Fibroblast of lung (primary cell): Measurements from ENCODE around the gene TBC1D21. TPM values are rescaled to one million over a fixed set of nuclear protein-coding genes. Genes with fewer than 3 reads are reported as not detected.
A peak's percentile ranks its signal among the peaks of the same experiment; 100 is the strongest.

Experiments used
- DNase-seq, 2 donors: peaks; one replicate each; pipeline versions ENCODE4 v3.0.0 to v3.0.0-alpha.2; 2010; ENCODE audit warnings: low read depth in 2 of 2
- H2AFZ ChIP-seq: 2 replicates; pipeline ENCODE4 v1.5.1; 2012; ENCODE audit warnings: low read length, control low read depth, inconsistent platforms
- H3K27ac ChIP-seq: 2 replicates; pipeline ENCODE4 v1.5.1; 2011; ENCODE audit warnings: low read length, control low read depth; ENCODE audit not compliant: insufficient read depth
- H3K27me3 ChIP-seq: 2 replicates; pipeline ENCODE4 v1.5.1; 2011; ENCODE audit warnings: mild to moderate bottlenecking, low read length; ENCODE audit not compliant: control insufficient read depth, insufficient read depth
- H3K36me3 ChIP-seq: 2 replicates; pipeline ENCODE4 v1.5.1; 2011; ENCODE audit warnings: low read length; ENCODE audit not compliant: control insufficient read depth, insufficient read depth
- H3K4me1 ChIP-seq: 2 replicates; pipeline ENCODE4 v1.5.1; 2011; ENCODE audit warnings: low read length; ENCODE audit not compliant: control insufficient read depth, insufficient read depth; ENCODE audit errors: extremely low read depth
- H3K4me2 ChIP-seq: 2 replicates; pipeline ENCODE4 v1.5.1; 2011; ENCODE audit warnings: low read length, control low read depth; ENCODE audit not compliant: insufficient read depth; ENCODE audit errors: extremely low read depth
- H3K4me3 ChIP-seq, 4 experiments: fragments of 200-600 bp in 1 of 4; sonication (generic) in 1 of 4; replicated peaks in 1 of 4; 2 replicates each; pipeline ENCODE4 v1.5.1; 2011 to 2016; ENCODE audit warnings: low read length in 4 of 4, low read depth in 3 of 4, mild to moderate bottlenecking in 3 of 4, control low read depth in 2 of 4, inconsistent platforms in 1 of 4, mixed read lengths in 1 of 4; ENCODE audit not compliant: insufficient read depth in 1 of 4; ENCODE audit errors: control extremely low read depth in 1 of 4
- H3K79me2 ChIP-seq: 2 replicates; pipeline ENCODE4 v1.5.1; 2012; ENCODE audit warnings: mild to moderate bottlenecking, low read length, inconsistent platforms; ENCODE audit not compliant: control insufficient read depth, insufficient read depth
- H3K9ac ChIP-seq: 2 replicates; pipeline ENCODE4 v1.5.1; 2011; ENCODE audit warnings: mild to moderate bottlenecking, low read length, control low read depth; ENCODE audit not compliant: insufficient read depth
- H3K9me3 ChIP-seq: 2 replicates; pipeline ENCODE4 v1.5.1; 2012; ENCODE audit warnings: low read depth, low read length; ENCODE audit not compliant: control insufficient read depth, insufficient read depth
- H4K20me1 ChIP-seq: 2 replicates; pipeline ENCODE4 v1.5.1; 2011; ENCODE audit warnings: low read length; ENCODE audit not compliant: control insufficient read depth, insufficient read depth; ENCODE audit errors: extremely low read depth
- EZH2 ChIP-seq: IDR thresholded peaks from 2 replicates; pipeline ENCODE4 v1.5.1; 2012; ENCODE audit warnings: low read length, control low read depth, mild to moderate bottlenecking; ENCODE audit errors: missing control alignments
- polyA plus RNA-seq, 2 donors: library from polyadenylated mRNA; depleted of rRNA in 1 of 2; stranded (reverse) in 1 of 2; unstranded in 1 of 2; fragments of >200 nt; gene quantifications; 2 replicates each; pipeline ENCODE4 v1.2.1, GENCODE V29; 2011 to 2012; ENCODE audit warnings: missing spikeins in 1 of 2
- total RNA-seq: library from RNA; depleted of rRNA; stranded (reverse); fragments of >200 nt; gene quantifications from 2 replicates; pipeline ENCODE4 v1.2.1, GENCODE V29; 2014
- TF ChIP-seq, protein P1 (sequence below), 2 donors: IDR thresholded peaks in 1 of 2; conservative IDR thresholded peaks in 1 of 2; 1 replicate in 1 of 2; 2 replicates in 1 of 2; pipeline ENCODE4 v1.5.1; 2011 to 2012; ENCODE audit warnings: low read length in 2 of 2, control low read depth in 1 of 2, inconsistent platforms in 1 of 2, low read depth in 1 of 2, mild to moderate bottlenecking in 1 of 2

Gene TBC1D21
- total and polyA plus RNA-seq, 2 donors (not counting 1 experiment from before 2014, with no cell fraction given): not detected

DNA sequence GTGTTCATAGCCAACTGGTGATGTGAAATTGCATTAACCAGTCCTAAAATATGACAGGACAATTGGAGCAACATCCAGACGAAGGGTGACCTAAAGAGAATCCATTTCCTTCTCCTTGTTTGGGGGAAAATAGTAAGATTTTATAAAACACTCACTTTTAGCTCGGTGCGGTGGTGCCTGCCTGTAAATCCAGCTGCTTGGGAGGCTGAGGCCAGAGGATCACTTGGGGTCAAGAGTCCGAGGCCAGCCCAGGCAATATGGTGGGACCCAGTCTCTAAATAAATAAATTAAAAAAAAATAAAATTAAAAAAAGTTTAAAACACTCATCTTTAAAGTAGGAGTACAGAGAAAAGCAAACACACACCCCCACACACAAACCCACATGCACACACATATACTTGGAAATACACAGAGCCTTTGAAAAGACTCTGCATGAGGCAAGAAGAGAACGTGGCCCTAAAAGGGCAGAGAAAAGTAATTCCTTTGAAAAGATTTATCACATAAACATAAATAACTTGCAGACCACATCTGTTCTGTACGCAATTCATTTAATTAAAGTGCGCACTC, 38.7 kb downstream of the TBC1D21 start:
- Histone ChIP-seq H3K27me3 (no peaks in the 10 kb centered on the region), H3K4me3 (no peak overlapping the region), H3K4me1 (no peaks in the 10 kb centered on the region)

GRCh38 chr15:73914145-73914544, 40.8 kb downstream of the TBC1D21 start:
- TF ChIP-seq, protein P1, sequence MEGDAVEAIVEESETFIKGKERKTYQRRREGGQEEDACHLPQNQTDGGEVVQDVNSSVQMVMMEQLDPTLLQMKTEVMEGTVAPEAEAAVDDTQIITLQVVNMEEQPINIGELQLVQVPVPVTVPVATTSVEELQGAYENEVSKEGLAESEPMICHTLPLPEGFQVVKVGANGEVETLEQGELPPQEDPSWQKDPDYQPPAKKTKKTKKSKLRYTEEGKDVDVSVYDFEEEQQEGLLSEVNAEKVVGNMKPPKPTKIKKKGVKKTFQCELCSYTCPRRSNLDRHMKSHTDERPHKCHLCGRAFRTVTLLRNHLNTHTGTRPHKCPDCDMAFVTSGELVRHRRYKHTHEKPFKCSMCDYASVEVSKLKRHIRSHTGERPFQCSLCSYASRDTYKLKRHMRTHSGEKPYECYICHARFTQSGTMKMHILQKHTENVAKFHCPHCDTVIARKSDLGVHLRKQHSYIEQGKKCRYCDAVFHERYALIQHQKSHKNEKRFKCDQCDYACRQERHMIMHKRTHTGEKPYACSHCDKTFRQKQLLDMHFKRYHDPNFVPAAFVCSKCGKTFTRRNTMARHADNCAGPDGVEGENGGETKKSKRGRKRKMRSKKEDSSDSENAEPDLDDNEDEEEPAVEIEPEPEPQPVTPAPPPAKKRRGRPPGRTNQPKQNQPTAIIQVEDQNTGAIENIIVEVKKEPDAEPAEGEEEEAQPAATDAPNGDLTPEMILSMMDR (conservative IDR thresholded peaks at IDR 0.05 in 1 of 2, IDR thresholded peaks at IDR 0.05 in 1 of 2; ENCODE audit: low read depth in 1 of 2, low read length in 2 of 2): no peak
- TF ChIP-seq EZH2: no peak
- Histone ChIP-seq H3K27me3 (no peaks in the 10 kb centered on the region), H3K79me2 (no peaks in the 10 kb centered on the region), H2AFZ (no peak overlapping the region), H4K20me1 (no peaks in the 10 kb centered on the region), H3K27ac (no peak overlapping the region), H3K4me3 (no peak overlapping the region), H3K4me2 (no peak overlapping the region), H3K36me3 (peaks cover 6% of the 10 kb centered on the region), H3K9ac (no peak overlapping the region), H3K9me3 (no peaks in the 10 kb centered on the region), H3K4me1 (no peaks in the 10 kb centered on the region)
- DNase-seq: no peak

More for the DNA sequence above, 38.7 kb downstream of the TBC1D21 start:
- H2AFZ ChIP-seq: no peak overlapping the region
- H3K4me2 ChIP-seq: no peak overlapping the region
- no peak for DNase-seq
- TF ChIP-seq, protein P1 (conservative IDR thresholded peaks at IDR 0.05 in 1 of 2, IDR thresholded peaks at IDR 0.05 in 1 of 2; ENCODE audit: low read depth in 1 of 2, low read length in 2 of 2): no peak
- no peak for TF ChIP-seq EZH2
- H3K9ac ChIP-seq: no peak overlapping the region
- H4K20me1 ChIP-seq: no peaks in the 10 kb centered on the region
- H3K36me3 ChIP-seq: peaks cover 2% of the 10 kb centered on the region
- H3K79me2 ChIP-seq: no peaks in the 10 kb centered on the region
- no peak overlapping the region for H3K27ac ChIP-seq
- no peaks in the 10 kb centered on the region for H3K9me3 ChIP-seq

DNA sequence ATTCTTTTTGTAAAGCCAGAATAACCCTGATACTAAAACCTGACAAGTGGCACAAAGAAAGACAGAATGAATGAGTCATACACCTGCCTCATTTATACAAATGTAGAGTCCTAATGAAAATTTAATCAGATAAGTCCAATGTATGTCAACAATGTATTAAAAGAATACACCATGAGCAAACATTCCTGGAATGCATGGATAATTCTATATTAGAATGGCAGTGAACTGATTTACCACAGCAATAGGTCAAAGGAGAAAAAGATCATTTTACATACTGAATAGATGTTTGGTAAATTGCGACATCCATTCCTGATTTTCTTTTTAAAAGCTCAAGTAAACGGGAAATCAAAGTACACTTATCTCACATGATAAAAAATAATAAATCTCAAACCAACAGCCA, 41.7 kb downstream of the TBC1D21 start:
- TF ChIP-seq, protein P1 (conservative IDR thresholded peaks at IDR 0.05 in 1 of 2, IDR thresholded peaks at IDR 0.05 in 1 of 2; ENCODE audit: low read depth in 1 of 2, low read length in 2 of 2): no peak
- TF ChIP-seq EZH2: no peak
- H3K27ac ChIP-seq: no peak overlapping the region
- peak in 1 of 2 donors; percentile 70 for DNase-seq

More for the DNA sequence above, 41.7 kb downstream of the TBC1D21 start:
- Histone ChIP-seq H3K4me1 (no peaks in the 10 kb centered on the region), H3K27me3 (no peaks in the 10 kb centered on the region), H3K79me2 (no peaks in the 10 kb centered on the region), H2AFZ (no peak overlapping the region), H4K20me1 (no peaks in the 10 kb centered on the region), H3K9ac (no peak overlapping the region), H3K4me3 (no peak overlapping the region), H3K9me3 (no peaks in the 10 kb centered on the region), H3K4me2 (no peak overlapping the region), H3K36me3 (peaks cover 10% of the 10 kb centered on the region)
